ENCODE data around the gene PTPRD.
"Not testable (repeated sequence)": the region's sequence is repeated elsewhere in the genome, so short reads cannot be mapped to it uniquely, and the experiment has no call there.

The PTPRD gene

GRCh38 chr9:10449201-10449617, 163.6 kb downstream of the PTPRD start:
- not testable (repeated sequence) for DNase-seq

GRCh38 chr9:10447036-10447435, 165.8 kb downstream of the PTPRD start:
- DNase-seq = no peak

- no peak for DNase-seq
Observed at GRCh38 chr9:10443868-10444204, 169.0 kb downstream of the PTPRD start.

GRCh38 chr9:10443181-10443867, 169.5 kb downstream of the PTPRD start:
- no peak for DNase-seq

GRCh38 chr9:10438955-10439354, 173.8 kb downstream of the PTPRD start:
- no peak for DNase-seq

- DNase-seq = no peak
Observed at GRCh38 chr9:10436756-10437155, 176.0 kb downstream of the PTPRD start.

GRCh38 chr9:10434412-10434811, 178.4 kb downstream of the PTPRD start:
- DNase-seq = no peak

GRCh38 chr9:10411272-10411671, 201.5 kb downstream of the PTPRD start:
- DNase-seq = no peak

- no peak for DNase-seq
Observed at GRCh38 chr9:10403283-10403682, 209.5 kb downstream of the PTPRD start.

- no peak for DNase-seq
Observed at GRCh38 chr9:10396615-10397014, 216.2 kb downstream of the PTPRD start.

GRCh38 chr9:10387282-10387681, 225.5 kb downstream of the PTPRD start:
- no peak for DNase-seq

GRCh38 chr9:10371824-10372223, 241.0 kb downstream of the PTPRD start:
- DNase-seq = no peak

- no peak for DNase-seq
Observed at GRCh38 chr9:10366171-10366779, 246.5 kb downstream of the PTPRD start.

GRCh38 chr9:10354591-10354990, 258.2 kb downstream of the PTPRD start:
- no peak for DNase-seq

- DNase-seq = not testable (repeated sequence)
Observed at GRCh38 chr9:10345621-10346020, 267.2 kb downstream of the PTPRD start.

- DNase-seq = no peak
Observed at GRCh38 chr9:10341057-10341456, 271.7 kb downstream of the PTPRD start.

- DNase-seq = no peak
Observed at GRCh38 chr9:10339152-10339551, 273.6 kb downstream of the PTPRD start.

GRCh38 chr9:10331157-10331556, 281.6 kb downstream of the PTPRD start:
- DNase-seq = no peak

GRCh38 chr9:10282084-10282483, 330.7 kb downstream of the PTPRD start:
- DNase-seq = no peak

- no peak for DNase-seq
Observed at GRCh38 chr9:10274988-10275387, 337.8 kb downstream of the PTPRD start.

GRCh38 chr9:10274175-10274574, 338.6 kb downstream of the PTPRD start:
- DNase-seq = no peak

- no peak for DNase-seq
Observed at GRCh38 chr9:10272830-10273229, 340.0 kb downstream of the PTPRD start.

- no peak for DNase-seq
Observed at GRCh38 chr9:10268531-10269485, 344.0 kb downstream of the PTPRD start.

- DNase-seq = no peak
Observed at GRCh38 chr9:10265153-10265631, 347.6 kb downstream of the PTPRD start.
